ENCODE measurements around the gene NMT2. TPM values are rescaled to one million over a fixed set of nuclear protein-coding genes. Genes with fewer than 3 reads are reported as not detected.

Gene NMT2
- total RNA-seq, 1 experiment from 2014 or later, result 26.1 TPM

GRCh38 chr10:15196021-15196834 lies 27.7 kb upstream of the NMT2 start:
- no peaks in the 10 kb centered on the region for H3K9me3 ChIP-seq (ENCODE audit: control insufficient read depth in 1 of 2, insufficient read depth in 1 of 2, low read depth in 1 of 2, low read length in 2 of 2)
- TF ChIP-seq TCF7L2 (IDR thresholded peaks at IDR 0.05; ENCODE audit: borderline replicate concordance, extremely low read depth, insufficient read depth, insufficient read length) (no peak), CTCF (IDR thresholded peaks at IDR 0.05 in 2 of 3, conservative IDR thresholded peaks at IDR 0.05 in 1 of 3; ENCODE audit: borderline replicate concordance in 1 of 3, insufficient read depth in 1 of 3, low read depth in 2 of 3, low read length in 2 of 3) (no peak), ZBTB33 (IDR thresholded peaks at IDR 0.05; ENCODE audit: extremely low read depth, insufficient replicate concordance, low read length) (no peak), JUND (IDR thresholded peaks at IDR 0.05) (no peak), CEBPB (IDR thresholded peaks at IDR 0.05; ENCODE audit: low read depth) (no peak), YY1 (IDR thresholded peaks at IDR 0.05; ENCODE audit: extremely low read depth, insufficient replicate concordance, low read depth, low read length) (no peak), ATF3 (IDR thresholded peaks at IDR 0.05) (no peak), ELF1 (IDR thresholded peaks at IDR 0.05; ENCODE audit: borderline replicate concordance, low read depth) (no peak), SP1 (IDR thresholded peaks at IDR 0.05; ENCODE audit: low read depth) (no peak), EZH2phosphoT487 (IDR thresholded peaks at IDR 0.05; ENCODE audit: borderline replicate concordance) (no peak), POLR2AphosphoS5 (IDR thresholded peaks at IDR 0.05; ENCODE audit: low read depth, low read length) (no peak), EGR1 (IDR thresholded peaks at IDR 0.05; ENCODE audit: low read depth) (no peak), EZH2 (IDR thresholded peaks at IDR 0.05) (no peak)
- H3K9me2 ChIP-seq (ENCODE audit: insufficient read depth), result no peaks in the 10 kb centered on the region
- H3K27ac ChIP-seq (ENCODE audit: low read depth, low read length), result no peak overlapping the region
- RAD21 ChIA-PET (ENCODE audit: low non-redundant PET in 1 of 2, low total read pairs in 2 of 2, uncharacterized antibody in 2 of 2, unreplicated experiment in 2 of 2), result no interaction called here
- intact Hi-C loops (cut with micrococcal nuclease), result no loop called here
- H4K20me1 ChIP-seq (ENCODE audit: insufficient read depth), result no peaks in the 10 kb centered on the region
- H3K4me1 ChIP-seq (ENCODE audit: control insufficient read depth in 1 of 2, insufficient read depth in 2 of 2, low read length in 2 of 2), result peaks cover 26 to 53% of the 10 kb centered on the region in 2 experiments
- CTCF ChIA-PET, result interaction anchor here (1.1 kb wide), 1 partner anchor 11 kb away, joined by 3 read pairs; no protein-coding TSS in a partner anchor
- H3K4me2 ChIP-seq (ENCODE audit: low read length), result no peak overlapping the region
- DNase-seq (ENCODE audit: low read depth, low spot score), result no peak
- no peak overlapping the region for H3K9ac ChIP-seq (ENCODE audit: low read length)
- POLR2A ChIA-PET, result interaction anchor here (0.6 kb wide), 1 partner anchor 32 kb away, joined by 4 read pairs; no protein-coding TSS in a partner anchor
- H3K27me3 ChIP-seq (ENCODE audit: insufficient read depth, low read length), result no peaks in the 10 kb centered on the region
- no peak overlapping the region for H3K4me3 ChIP-seq (replicated peaks in 1 of 2; ENCODE audit: low read depth in 1 of 2, low read length in 2 of 2)
- no peak for ATAC-seq
- no TSS peak for BruUV-seq (replicated peaks)
- H3K79me2 ChIP-seq (ENCODE audit: insufficient read depth, low read length), result no peaks in the 10 kb centered on the region
- 0 out of 4 replicates have a peak, but pooled peaks cover 0 to 5% of the 10 kb centered on the region in 2 experiments for H3K36me3 ChIP-seq (ENCODE audit: control insufficient read depth in 1 of 2, insufficient read depth in 2 of 2, low read length in 2 of 2)
- no peak overlapping the region for H2AFZ ChIP-seq (ENCODE audit: low read depth, low read length, poor library complexity, severe bottlenecking)
